Testis (tissue), 3 donors: ENCODE data around the gene EDA. TPM values are rescaled to one million over a fixed set of nuclear protein-coding genes. Genes with fewer than 3 reads are reported as not detected.

ENCODE experiments used
- DNase-seq: peaks from one replicate; pipeline ENCODE4 v3.0.0-alpha.2; 2019
- H3K27ac ChIP-seq, 2 donors: fragments of 200-600 bp; sonication (generic); one replicate each; pipeline ENCODE4 v1.5.1; 2019
- H3K27me3 ChIP-seq: fragments of 200-600 bp; sonication (generic); one replicate; pipeline ENCODE4 v1.5.1; 2019
- H3K36me3 ChIP-seq: fragments of 200-600 bp; sonication (generic); one replicate; pipeline ENCODE4 v1.5.1; 2017; ENCODE audit warnings: low read depth; ENCODE audit errors: missing control alignments
- H3K4me1 ChIP-seq: fragments of 200-600 bp; sonication (generic); one replicate; pipeline ENCODE4 v1.5.1; 2019
- H3K4me3 ChIP-seq, 2 donors: fragments of 200-600 bp; sonication (generic); one replicate each; pipeline ENCODE4 v1.5.1; 2017 to 2019
- H3K9me3 ChIP-seq: fragments of 200-600 bp; sonication (generic); one replicate; pipeline ENCODE4 v1.5.1; 2017
- CTCF ChIP-seq, 3 experiments: fragments of 450-650 bp in 2 of 3; fragments of 200-600 bp in 1 of 3; sonication (generic) in 1 of 3; IDR thresholded peaks; one replicate each; pipeline ENCODE4 v1.5.1; 2016 to 2019; ENCODE audit warnings: antibody characterized with exemption in 3 of 3, mild to moderate bottlenecking in 2 of 3, moderate library complexity in 1 of 3
- POLR2A ChIP-seq: fragments of 450-650 bp; IDR thresholded peaks from one replicate; pipeline ENCODE4 v1.6.1; 2017; ENCODE audit warnings: antibody characterized with exemption, mild to moderate bottlenecking, moderate library complexity
- WGBS, 2 donors: methylation state at CpG; one replicate each; pipeline ENCODE4 v1.1.5; 2018; 5-methylcytosine and 5-hydroxymethylcytosine counted together
- intact Hi-C: fragments of 100-400 bp; cut with DNase I; formaldehyde crosslinking; loops from one replicate; pipeline ENCODE4 v1.15.1; 2023; ENCODE audit warnings: low total_unique reads
- polyA plus RNA-seq: library from polyadenylated mRNA; stranded (reverse); fragments of 350-450 nt; fragmentation: Illumina TruSeq; extraction: RNeasy Lipid Tissue Mini Kit (QIAGEN cat#74804); gene quantifications from one replicate; pipeline ENCODE4 v1.2.3, GENCODE V29; 2014; ENCODE audit warnings: low read depth, low replicate concordance; ENCODE audit not compliant: insufficient read depth
- total RNA-seq, 2 donors: library from RNA; depleted of rRNA; stranded (reverse); fragments of >200 nt; gene quantifications; one replicate each; pipeline ENCODE4 v1.2.3, GENCODE V29; 2016

EDA gene
- total and polyA plus RNA-seq, 3 donors from 2014 or later, result 3.0 to 4.6 (median 4.3) TPM

- no peaks in the 10 kb centered on the region for H3K4me1 ChIP-seq
- WGBS, 2 donors, result 68 to 100% methylated on average over 1 to 2 of the region's 2 CpGs
- H3K4me3 ChIP-seq, result no peak overlapping the region
- no peaks in the 10 kb centered on the region for H3K27me3 ChIP-seq
- DNase-seq, result no peak
- H3K36me3 ChIP-seq, result no peaks in the 10 kb centered on the region
- intact Hi-C loops, result no loop called here
- H3K27ac ChIP-seq, result no peak overlapping the region
- TF ChIP-seq POLR2A (no peak), CTCF (IDR thresholded peaks at IDR 0.05) (no peak)
- H3K9me3 ChIP-seq, result no peaks in the 10 kb centered on the region
Measured at GRCh38 chrX:69724307-69724706, 108.4 kb downstream of the EDA start.

GRCh38 chrX:69740317-69740716, 124.4 kb downstream of the EDA start:
- no peaks in the 10 kb centered on the region for H3K27me3 ChIP-seq
- H3K9me3 ChIP-seq, result no peaks in the 10 kb centered on the region
- TF ChIP-seq POLR2A (no peak), CTCF (IDR thresholded peaks at IDR 0.05) (no peak)
- no peak for DNase-seq
- no peak overlapping the region for H3K27ac ChIP-seq
- H3K4me1 ChIP-seq, result no peaks in the 10 kb centered on the region
- intact Hi-C loops, result no loop called here
- no peak overlapping the region for H3K4me3 ChIP-seq
- no peaks in the 10 kb centered on the region for H3K36me3 ChIP-seq

GRCh38 chrX:69741721-69742120, 125.8 kb downstream of the EDA start:
- intact Hi-C loops, result no loop called here
- Histone ChIP-seq H3K9me3 (no peaks in the 10 kb centered on the region), H3K4me1 (no peaks in the 10 kb centered on the region), H3K27ac (no peak overlapping the region), H3K4me3 (no peak overlapping the region), H3K27me3 (no peaks in the 10 kb centered on the region), H3K36me3 (no peaks in the 10 kb centered on the region)
- no peak for TF ChIP-seq POLR2A
- TF ChIP-seq CTCF (IDR thresholded peaks at IDR 0.05), result no peak
- DNase-seq, result no peak

- Histone ChIP-seq H3K9me3 (no peaks in the 10 kb centered on the region), H3K36me3 (no peaks in the 10 kb centered on the region), H3K27me3 (no peaks in the 10 kb centered on the region), H3K4me3 (no peak overlapping the region), H3K27ac (no peak overlapping the region), H3K4me1 (no peaks in the 10 kb centered on the region)
- no peak for DNase-seq
- intact Hi-C loops, result no loop called here
- no peak for TF ChIP-seq CTCF (IDR thresholded peaks at IDR 0.05)
- TF ChIP-seq POLR2A, result no peak
Measured at GRCh38 chrX:69746051-69746450, 130.1 kb downstream of the EDA start.

- no peak overlapping the region for H3K27ac ChIP-seq
- H3K36me3 ChIP-seq, result no peaks in the 10 kb centered on the region
- H3K9me3 ChIP-seq, result no peaks in the 10 kb centered on the region
- intact Hi-C loops, result no loop called here
- TF ChIP-seq CTCF (IDR thresholded peaks at IDR 0.05) (no peak), POLR2A (no peak)
- DNase-seq, result no peak
- no peak overlapping the region for H3K4me3 ChIP-seq
- no peaks in the 10 kb centered on the region for H3K27me3 ChIP-seq
- 94 to 100% methylated on average over 1 of the region's 1 CpG for WGBS, 2 donors
- H3K4me1 ChIP-seq, result no peaks in the 10 kb centered on the region
Measured at GRCh38 chrX:69748055-69748454, 132.1 kb downstream of the EDA start.
